Esophagus squamous epithelium (tissue), 5 donors: Measurements from ENCODE around the gene FAAP100. TPM values are rescaled to one million over a fixed set of nuclear protein-coding genes. Genes with fewer than 3 reads are reported as not detected.
A peak's percentile ranks its signal among the peaks of the same experiment; 100 is the strongest.

ENCODE experiments used
- DNase-seq: peaks from one replicate; lab custom pipeline; 2025; lab: John Stamatoyannopoulos, UW
- H3K27ac ChIP-seq, 4 donors: fragments of 200-600 bp; sonication (generic); one replicate each; pipeline ENCODE4 v1.5.1; 2016 to 2019; ENCODE audit warnings: mild to moderate bottlenecking in 1 of 4
- H3K27me3 ChIP-seq, 4 donors: fragments of 200-600 bp; sonication (generic); 1 replicate in 3 of 4; 2 replicates in 1 of 4; pipeline versions ENCODE4 v1.5.1 to v1.6.0; 2017 to 2021; ENCODE audit warnings: antibody characterized with exemption in 1 of 4
- H3K36me3 ChIP-seq, 3 donors: fragments of 200-600 bp; sonication (generic); one replicate each; pipeline ENCODE4 v1.5.1; 2016 to 2019
- H3K4me1 ChIP-seq, 3 donors: fragments of 200-600 bp; sonication (generic); one replicate each; pipeline ENCODE4 v1.5.1; 2017 to 2019
- H3K4me3 ChIP-seq, 4 donors: fragments of 200-600 bp; sonication (generic); 1 replicate in 3 of 4; 2 replicates in 1 of 4; pipeline ENCODE4 v1.5.1; 2016 to 2019; ENCODE audit warnings: mild to moderate bottlenecking in 2 of 4, moderate library complexity in 1 of 4
- H3K9me3 ChIP-seq, 3 donors: fragments of 200-600 bp; sonication (generic); one replicate each; pipeline ENCODE4 v1.5.1; 2016 to 2019
- POLR2A ChIP-seq, 4 donors: fragments of 450-650 bp; IDR thresholded peaks; one replicate each; pipeline ENCODE4 v1.6.1; 2017; ENCODE audit warnings: antibody characterized with exemption in 4 of 4, mild to moderate bottlenecking in 4 of 4, moderate library complexity in 3 of 4
- WGBS, 2 donors: methylation state at CpG; one replicate each; pipeline ENCODE4 v1.1.5; 2018; 5-methylcytosine and 5-hydroxymethylcytosine counted together
- intact Hi-C: fragments of 100-400 bp; cut with DNase I; formaldehyde crosslinking; loops from one replicate; pipeline ENCODE4 v1.15.0; 2022
- total RNA-seq, 4 donors: library from RNA; depleted of rRNA; stranded (reverse); fragments of >200 nt; gene quantifications; one replicate each; pipeline ENCODE4 v1.1.0, GENCODE V29; 2016
- TF ChIP-seq, protein P1 (sequence below), 6 experiments: fragments of 450-650 bp in 4 of 6; fragments of 200-600 bp in 2 of 6; sonication (generic) in 2 of 6; IDR thresholded peaks; one replicate each; pipeline ENCODE4 v1.5.1; 2016 to 2019; ENCODE audit warnings: antibody characterized with exemption in 6 of 6, mild to moderate bottlenecking in 4 of 6, moderate library complexity in 4 of 6
- donor health status: DM: yes; HTN: yes; CAD: no.

Gene FAAP100
- total RNA-seq, 4 donors from 2014 or later = 17.3 to 32.2 (median 26.1) TPM

DNA sequence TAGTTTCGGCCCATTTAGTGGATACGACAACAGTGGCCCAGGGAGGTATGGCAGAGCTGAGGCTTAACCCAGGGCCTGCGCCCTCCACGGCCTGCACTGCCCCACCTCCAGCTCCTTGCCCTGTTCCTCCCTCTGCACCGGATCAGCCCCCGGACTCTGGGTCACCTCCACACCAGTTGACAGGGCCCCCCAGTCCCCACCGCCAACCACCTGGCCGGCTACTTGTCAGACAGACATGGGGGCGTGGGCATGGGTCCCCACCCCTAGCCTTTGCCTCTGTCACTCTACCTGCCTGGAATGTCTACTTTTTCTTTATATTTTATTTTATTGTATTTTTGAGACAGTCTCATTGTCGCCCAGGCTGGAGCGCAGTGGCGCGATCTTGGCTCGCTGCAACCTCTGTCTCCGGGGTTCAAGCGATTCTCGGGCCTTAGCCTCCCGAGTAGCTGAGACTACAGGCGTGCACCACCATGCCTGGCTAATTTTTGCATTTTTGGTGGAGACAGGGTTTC is 36.6 kb downstream of the FAAP100 start:
- TF ChIP-seq POLR2A (IDR thresholded peaks at IDR 0.05) = no peak
- TF ChIP-seq, protein P1, sequence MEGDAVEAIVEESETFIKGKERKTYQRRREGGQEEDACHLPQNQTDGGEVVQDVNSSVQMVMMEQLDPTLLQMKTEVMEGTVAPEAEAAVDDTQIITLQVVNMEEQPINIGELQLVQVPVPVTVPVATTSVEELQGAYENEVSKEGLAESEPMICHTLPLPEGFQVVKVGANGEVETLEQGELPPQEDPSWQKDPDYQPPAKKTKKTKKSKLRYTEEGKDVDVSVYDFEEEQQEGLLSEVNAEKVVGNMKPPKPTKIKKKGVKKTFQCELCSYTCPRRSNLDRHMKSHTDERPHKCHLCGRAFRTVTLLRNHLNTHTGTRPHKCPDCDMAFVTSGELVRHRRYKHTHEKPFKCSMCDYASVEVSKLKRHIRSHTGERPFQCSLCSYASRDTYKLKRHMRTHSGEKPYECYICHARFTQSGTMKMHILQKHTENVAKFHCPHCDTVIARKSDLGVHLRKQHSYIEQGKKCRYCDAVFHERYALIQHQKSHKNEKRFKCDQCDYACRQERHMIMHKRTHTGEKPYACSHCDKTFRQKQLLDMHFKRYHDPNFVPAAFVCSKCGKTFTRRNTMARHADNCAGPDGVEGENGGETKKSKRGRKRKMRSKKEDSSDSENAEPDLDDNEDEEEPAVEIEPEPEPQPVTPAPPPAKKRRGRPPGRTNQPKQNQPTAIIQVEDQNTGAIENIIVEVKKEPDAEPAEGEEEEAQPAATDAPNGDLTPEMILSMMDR (IDR thresholded peaks at IDR 0.05) = no peak
- Histone ChIP-seq H3K27ac (peak overlapping the region; percentile 99 to 100 (median 100)), H3K4me1 (peaks cover 47 to 82% (median 48%) of the 10 kb centered on the region in 3 donors), H3K9me3 (no peaks in the 10 kb centered on the region), H3K27me3 (no peaks in the 10 kb centered on the region), H3K4me3 (peak overlapping the region; percentile 91 to 99 (median 97)), H3K36me3 (peaks cover 8 to 18% (median 16%) of the 10 kb centered on the region in 3 donors)
- DNase-seq = no peak
- intact Hi-C loops = no loop called here
- WGBS, 2 donors = 23 to 48% methylated on average over 12 to 19 of the region's 19 CpGs

DNA sequence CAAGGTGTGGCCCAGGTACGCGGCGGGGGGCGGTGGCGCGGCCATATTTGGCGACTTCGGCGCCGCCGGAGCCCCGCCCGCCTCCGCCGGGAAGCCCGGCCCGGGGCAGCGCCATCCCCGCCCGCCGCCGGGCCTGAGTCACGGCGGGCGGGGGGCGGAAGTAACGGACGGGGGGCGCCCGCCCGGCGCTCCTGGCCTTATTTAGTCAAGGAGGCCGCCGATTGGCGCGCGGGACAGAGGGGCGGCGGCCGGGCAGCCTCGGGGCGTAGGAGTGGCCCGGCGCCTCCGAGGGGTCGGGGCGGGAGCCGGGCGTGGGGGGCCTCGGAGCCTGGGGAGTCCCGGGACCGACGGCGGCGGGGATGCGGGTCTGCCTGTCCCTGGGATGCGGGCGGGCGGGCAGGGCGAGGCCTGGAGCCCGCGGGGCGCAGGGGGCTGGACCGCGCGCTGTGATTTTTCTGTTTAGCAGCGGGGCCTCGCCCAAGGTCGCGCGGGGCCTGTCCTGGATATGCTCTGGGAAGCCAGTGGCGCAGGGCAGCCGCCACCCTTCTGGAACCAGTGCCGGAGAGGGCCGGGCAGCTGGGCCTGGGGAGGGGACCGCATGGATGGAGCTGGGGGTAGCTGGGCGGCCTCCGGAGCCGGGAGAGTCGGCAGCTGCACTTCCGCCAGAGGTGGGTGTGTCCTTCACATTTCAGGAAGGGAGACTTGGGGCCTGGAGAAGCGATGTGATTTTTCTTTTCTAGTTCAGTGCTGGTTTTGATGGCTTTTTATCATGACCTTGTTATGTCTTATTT is 37.2 kb downstream of the FAAP100 start:
- WGBS, 2 donors = 0 to 3% methylated on average over 5 to 6 of the region's 82 CpGs
- TF ChIP-seq, protein P1 (IDR thresholded peaks at IDR 0.05) = no peak
- TF ChIP-seq POLR2A (IDR thresholded peaks at IDR 0.05) = peak in 3 of 4 donors; percentile 51 to 79 (median 54)
- peaks cover 44 to 85% (median 45%) of the 10 kb centered on the region in 3 donors for H3K4me1 ChIP-seq
- H3K27me3 ChIP-seq = no peaks in the 10 kb centered on the region
- DNase-seq = no peak
- peak overlapping the region; percentile 91 to 99 (median 97) for H3K4me3 ChIP-seq
- peaks cover 14 to 25% (median 22%) of the 10 kb centered on the region in 3 donors for H3K36me3 ChIP-seq
- no peaks in the 10 kb centered on the region for H3K9me3 ChIP-seq
- H3K27ac ChIP-seq = peak overlapping the region; percentile 99 to 100 (median 100)
- intact Hi-C loops = loop anchor here (5.0 kb wide), 1 partner anchor 118 kb away; the partner anchor contains the start of gene BAHCC1

DNA sequence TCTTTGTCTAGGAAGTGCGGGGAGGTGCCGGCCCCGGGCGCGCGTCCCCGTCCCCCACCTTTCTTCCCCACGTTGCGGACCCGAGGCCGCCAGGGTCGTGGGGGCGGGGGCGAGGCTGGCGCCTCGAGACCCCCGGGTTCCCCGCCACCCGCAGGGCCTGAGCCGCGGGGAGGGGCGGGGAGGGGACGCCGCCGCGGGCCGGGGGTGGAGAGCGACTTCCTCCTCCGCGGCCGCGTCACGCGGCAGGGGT is 37.7 kb downstream of the FAAP100 start:
- TF ChIP-seq, protein P1 (IDR thresholded peaks at IDR 0.05) = no peak
- TF ChIP-seq POLR2A (IDR thresholded peaks at IDR 0.05) = no peak
- 40% methylated on average over 1 of the region's 34 CpGs; no CpG with 5 or more reads in 1 of the 2 donors for WGBS, 2 donors

DNA sequence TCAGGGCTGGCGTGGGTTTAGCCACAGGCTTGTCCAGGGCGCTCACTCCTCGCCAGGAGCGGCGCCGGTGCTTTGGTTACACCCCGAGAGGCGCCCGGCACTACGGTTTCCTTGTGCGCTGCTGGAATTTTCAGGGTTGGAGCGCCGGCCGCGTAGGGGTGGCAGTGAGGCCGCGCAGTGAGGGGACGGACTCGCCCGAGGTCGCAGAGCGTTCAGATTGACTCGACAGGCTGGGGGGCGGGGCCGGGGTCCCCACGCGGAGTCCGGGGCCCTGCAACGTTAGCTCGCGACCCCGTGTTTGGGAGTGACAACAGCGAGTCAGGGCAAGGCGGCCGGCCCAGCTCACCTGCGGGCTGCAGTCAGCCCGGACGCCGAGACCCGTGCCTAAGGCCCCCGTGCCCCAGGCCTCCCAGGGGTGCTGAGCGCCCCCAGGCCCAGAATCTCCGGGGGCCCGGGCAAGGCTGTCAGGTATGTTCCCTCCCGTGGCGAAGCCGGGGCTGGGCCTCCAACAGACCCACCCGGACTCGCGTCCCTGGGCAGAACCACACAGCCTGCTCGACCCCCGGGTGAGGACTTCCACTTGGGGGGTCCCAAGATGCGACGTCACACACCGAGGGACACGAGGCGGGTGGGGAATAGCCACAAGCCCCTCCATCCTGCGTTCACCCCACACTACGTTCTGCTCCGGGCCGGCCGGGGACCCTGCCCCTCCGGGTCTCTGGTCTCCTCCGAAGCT is 38.2 kb downstream of the FAAP100 start:
- no peak for DNase-seq
- Histone ChIP-seq H3K36me3 (peaks cover 15 to 35% (median 28%) of the 10 kb centered on the region in 3 donors), H3K4me3 (peak overlapping the region; percentile 91 to 99 (median 97)), H3K9me3 (no peaks in the 10 kb centered on the region), H3K27ac (peak overlapping the region; percentile 99 to 100 (median 100)), H3K27me3 (no peaks in the 10 kb centered on the region), H3K4me1 (peaks cover 42 to 85% (median 45%) of the 10 kb centered on the region in 3 donors)
- intact Hi-C loops = loop anchor here (5.0 kb wide), 1 partner anchor 117 kb away; the partner anchor contains the start of gene BAHCC1
- TF ChIP-seq POLR2A (IDR thresholded peaks at IDR 0.05) = peak in 2 of 4 donors; percentile 15 to 34
- TF ChIP-seq, protein P1 (IDR thresholded peaks at IDR 0.05) = peak in 2 of 6 experiments; percentile 3 to 18
- WGBS, 2 donors = 0% methylated on average over 34 of the region's 64 CpGs; no CpG with 5 or more reads in 1 of the 2 donors

More for the DNA sequence above, 37.7 kb downstream of the FAAP100 start:
- Histone ChIP-seq H3K27ac (peak overlapping the region; percentile 99 to 100 (median 100)), H3K9me3 (no peaks in the 10 kb centered on the region), H3K36me3 (peaks cover 15 to 30% (median 28%) of the 10 kb centered on the region in 3 donors), H3K4me3 (peak overlapping the region; percentile 91 to 99 (median 97)), H3K4me1 (peaks cover 44 to 85% (median 45%) of the 10 kb centered on the region in 3 donors), H3K27me3 (no peaks in the 10 kb centered on the region)
- intact Hi-C loops = loop anchor here (5.0 kb wide), 1 partner anchor 117 kb away; the partner anchor contains the start of gene BAHCC1
- DNase-seq = no peak
